HEK293 (cell line): Measurements from ENCODE around the gene DTHD1.

Source experiments
- CTCF ChIA-PET: fragments of 350-600 bp; formaldehyde crosslinking; extraction: SDS; loops from one replicate; lab custom pipeline; 2021; ENCODE audit warnings: antibody characterized with exemption; lab: Yijun Ruan, JAX
- POLR2A ChIA-PET: fragments of 300-600 bp; formaldehyde crosslinking; extraction: SDS; loops from one replicate; lab custom pipeline; 2020; ENCODE audit warnings: antibody characterized with exemption, inconsistent platforms; lab: Yijun Ruan, JAX
- H3K27ac ChIP-seq: fragments of 200-500 bp; sonication (Bioruptor generic); 2 replicates; pipeline ENCODE4 v1.5.1; 2014; ENCODE audit warnings: low read depth, low read length, control low read depth, inconsistent platforms; ENCODE audit errors: extremely low read depth
- H3K36me3 ChIP-seq, 2 experiments: fragments of 200-500 bp in 1 of 2; sonication (Bioruptor generic) in 1 of 2; 1 replicate in 1 of 2; 2 replicates in 1 of 2; pipeline ENCODE4 v1.5.1; 2014 to 2017; ENCODE audit warnings: inconsistent platforms in 2 of 2, low read length in 2 of 2; ENCODE audit not compliant: control insufficient read depth in 2 of 2, insufficient read depth in 1 of 2
- H3K4me1 ChIP-seq: fragments of 200-500 bp; sonication (Bioruptor generic); 2 replicates; pipeline ENCODE4 v1.5.1; 2014; ENCODE audit warnings: mild to moderate bottlenecking, low read length, inconsistent platforms; ENCODE audit not compliant: control insufficient read depth, insufficient read depth
- H3K4me3 ChIP-seq: 2 replicates; pipeline ENCODE4 v1.5.1; 2011; ENCODE audit warnings: low read depth, mild to moderate bottlenecking, control low read depth, low read length, moderate library complexity
- H3K9me3 ChIP-seq: fragments of 200-500 bp; sonication (Bioruptor generic); 2 replicates; pipeline ENCODE4 v1.5.1; 2014; ENCODE audit warnings: low read depth, low read length, inconsistent platforms; ENCODE audit not compliant: control insufficient read depth, insufficient read depth
- HOXD13 ChIP-seq: sonication (generic); formaldehyde crosslinking; IDR thresholded peaks from 2 replicates; pipeline ENCODE4 v1.8.0; 2022; ENCODE audit warnings: missing genetic modification reagents, borderline replicate concordance
- OVOL3 ChIP-seq: fragments of 450-650 bp; formaldehyde crosslinking; IDR thresholded peaks from 2 replicates; pipeline ENCODE4 v1.5.1; 2016; ENCODE audit warnings: missing biosample characterization, missing genetic modification characterization
- PRDM2 ChIP-seq: fragments of 450-650 bp; formaldehyde crosslinking; IDR thresholded peaks from 2 replicates; pipeline ENCODE4 v1.5.1; 2016; ENCODE audit warnings: missing biosample characterization, missing genetic modification characterization, borderline replicate concordance
- REST ChIP-seq: fragments of 450-650 bp; formaldehyde crosslinking; IDR thresholded peaks from 2 replicates; pipeline ENCODE4 v1.5.1; 2016; ENCODE audit warnings: missing biosample characterization, missing genetic modification characterization
- ZBTB11 ChIP-seq: fragments of 450-650 bp; formaldehyde crosslinking; conservative IDR thresholded peaks from 2 replicates; pipeline ENCODE4 v1.5.1; 2016; ENCODE audit warnings: low read depth, missing biosample characterization, missing genetic modification characterization
- ZBTB21 ChIP-seq: fragments of 450-650 bp; formaldehyde crosslinking; IDR thresholded peaks from 2 replicates; pipeline ENCODE4 v1.5.1; 2017; ENCODE audit warnings: missing biosample characterization, missing genetic modification characterization
- ZBTB7A ChIP-seq: fragments of 450-650 bp; formaldehyde crosslinking; IDR thresholded peaks from 2 replicates; pipeline ENCODE4 v1.5.1; 2016; ENCODE audit warnings: low read depth, missing biosample characterization, missing genetic modification characterization
- ZNF133 ChIP-seq: fragments of 450-650 bp; formaldehyde crosslinking; IDR thresholded peaks from 2 replicates; pipeline ENCODE4 v1.5.1; 2016; ENCODE audit warnings: missing biosample characterization, missing genetic modification characterization
- ZNF138 ChIP-seq: fragments of 450-650 bp; formaldehyde crosslinking; IDR thresholded peaks from 2 replicates; pipeline ENCODE4 v1.5.1; 2016; ENCODE audit warnings: missing biosample characterization, missing genetic modification characterization, borderline replicate concordance
- ZNF558 ChIP-seq: fragments of 450-650 bp; formaldehyde crosslinking; IDR thresholded peaks from 2 replicates; pipeline ENCODE4 v1.5.1; 2016; ENCODE audit warnings: missing biosample characterization, missing genetic modification characterization
- ZNF660 ChIP-seq: fragments of 450-650 bp; IDR thresholded peaks from 2 replicates; pipeline ENCODE4 v1.5.1; 2018; ENCODE audit warnings: missing biosample characterization, mild to moderate bottlenecking, missing genetic modification characterization
- ZNF785 ChIP-seq: fragments of 450-650 bp; formaldehyde crosslinking; IDR thresholded peaks from 2 replicates; pipeline ENCODE4 v1.5.1; 2016; ENCODE audit warnings: missing biosample characterization, missing genetic modification characterization
- ZSCAN23 ChIP-seq: fragments of 450-650 bp; formaldehyde crosslinking; IDR thresholded peaks from 2 replicates; pipeline ENCODE4 v1.5.1; 2016; ENCODE audit warnings: missing biosample characterization, missing genetic modification characterization

DTHD1 gene

GRCh38 chr4:36282503-36283030, 1.2 kb downstream of the DTHD1 start (continued):
- TF ChIP-seq PRDM2 (tag by site-specific recombination) = no peak

GRCh38 chr4:36283912-36284465, 2.6 kb downstream of the DTHD1 start:
- Histone ChIP-seq H3K4me1 (no peaks in the 10 kb centered on the region), H3K4me3 (no peak overlapping the region), H3K27ac (no peak overlapping the region), H3K36me3 (no peaks in the 10 kb centered on the region), H3K9me3 (no peaks in the 10 kb centered on the region)
- ChIA-PET POLR2A (no interaction called here), CTCF (interaction anchor here (0.6 kb wide), 1 partner anchor 66 kb away, joined by 3 read pairs; no protein-coding TSS in a partner anchor)
- TF ChIP-seq ZBTB21 (tag by site-specific recombination) = no peak
- no peak for TF ChIP-seq ZNF558 (tag by site-specific recombination)
- no peak for TF ChIP-seq ZSCAN23 (tag by site-specific recombination)
- no peak for TF ChIP-seq ZNF785
- TF ChIP-seq OVOL3 (tag by site-specific recombination) = no peak
- no peak for TF ChIP-seq ZBTB7A (tag by site-specific recombination)
- no peak for TF ChIP-seq ZBTB11
- TF ChIP-seq HOXD13 (CRISPR knock-in tag) = no peak
- TF ChIP-seq ZNF660 = no peak
- TF ChIP-seq ZNF133 (tag by site-specific recombination) = no peak
- no peak for TF ChIP-seq ZNF138 (tag by site-specific recombination)
- no peak for TF ChIP-seq REST
